HL-60 (cell line): ENCODE data around the gene TSPAN31.

Experiments
- CTCF ChIP-seq: IDR thresholded peaks from one replicate; pipeline ENCODE4 v1.5.1; 2011; ENCODE audit warnings: low read length, control low read depth, inconsistent platforms; ENCODE audit not compliant: insufficient read depth
- POLR2AphosphoS5 ChIP-seq: IDR thresholded peaks from 2 replicates; pipeline ENCODE4 v1.6.1; 2012; ENCODE audit warnings: low read depth

GRCh38 chr12:57712701-57713100 is 32.1 kb upstream of the TSPAN31 start:
- TF ChIP-seq CTCF, result no peak
- TF ChIP-seq POLR2AphosphoS5, result no peak
